Measurements from ENCODE around the gene WRNIP1. TPM values are rescaled to one million over a fixed set of nuclear protein-coding genes. Genes with fewer than 3 reads are reported as not detected.

The WRNIP1 gene
- total and polyA plus RNA-seq, 9 of the 15 experiments (the other 6 are each of a cell fraction or from before 2014, with no cell fraction given), result 13.2 to 63.6 (median 48.6) TPM

DNA sequence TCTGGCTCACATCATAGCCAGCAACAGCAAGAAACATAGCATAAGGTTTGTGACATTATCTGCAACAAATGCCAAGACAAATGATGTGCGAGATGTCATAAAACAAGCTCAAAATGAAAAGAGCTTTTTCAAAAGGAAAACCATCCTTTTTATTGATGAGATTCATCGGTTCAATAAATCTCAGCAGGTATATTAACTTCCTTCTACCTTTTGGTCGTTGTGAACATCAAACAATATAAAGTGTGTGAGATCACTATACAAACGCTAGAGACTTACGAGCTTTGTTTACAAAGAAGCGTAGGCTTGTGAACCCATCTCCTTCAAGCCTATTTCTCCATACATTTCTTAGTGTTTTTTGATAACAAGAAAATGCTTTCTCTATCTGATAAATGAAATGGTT, 3.5 kb downstream of the WRNIP1 start:
- Histone ChIP-seq H3K9me1 (ENCODE audit: control insufficient read depth, insufficient read depth, low read length) (no peaks in the 10 kb centered on the region), H4K20me1 (replicated peaks; ENCODE audit: control insufficient read depth, insufficient read depth, low read length) (peaks cover 38% of the 10 kb centered on the region), H3K79me2 (ENCODE audit: control insufficient read depth, insufficient read depth, low read length) (peaks cover 84% of the 10 kb centered on the region), H3K36me3 (ENCODE audit: control insufficient read depth, insufficient read depth, low read length) (peaks cover 64% of the 10 kb centered on the region), H2AFZ (ENCODE audit: low read depth, low read length) (no peak overlapping the region), H3K4me1 (replicated peaks in 1 of 2; ENCODE audit: control insufficient read depth in 2 of 2, insufficient read depth in 2 of 2, low read length in 2 of 2) (peaks cover 31 to 37% of the 10 kb centered on the region in 2 experiments), H3K27me3 (ENCODE audit: control insufficient read depth in 2 of 2, insufficient read depth in 2 of 2, low read length in 2 of 2) (no peaks in the 10 kb centered on the region), H3K9me3 (replicated peaks; ENCODE audit: control insufficient read depth, insufficient read depth, low read depth, low read length) (no peaks in the 10 kb centered on the region), H3K4me2 (ENCODE audit: insufficient read depth, low read length) (peak overlapping the region; percentile 91), H3K9ac (ENCODE audit: insufficient read depth in 1 of 2, low read depth in 2 of 2, low read length in 2 of 2) (no peak overlapping the region), H3K4me3 (peak overlapping the region; percentile 78; the same call in 1 of the 2 replicates), H3K27ac (ENCODE audit: extremely low read depth, low read depth, low read length) (no peak overlapping the region)
- TF ChIP-seq CGGBP1 (CRISPR knock-in tag; IDR thresholded peaks at IDR 0.05) (no peak), ZNF76 (CRISPR knock-in tag; IDR thresholded peaks at IDR 0.05; ENCODE audit: borderline replicate concordance) (no peak), FOXJ3 (CRISPR knock-in tag; IDR thresholded peaks at IDR 0.05) (no peak), TAF1 (IDR thresholded peaks at IDR 0.05; ENCODE audit: control insufficient read depth, extremely low read depth, insufficient read depth, low read length, severe bottlenecking) (no peak), PTRF (tag; IDR thresholded peaks at IDR 0.05) (no peak), ZKSCAN8 (CRISPR knock-in tag; IDR thresholded peaks at IDR 0.05) (no peak), NFRKB (IDR thresholded peaks at IDR 0.05; ENCODE audit: low read depth) (no peak), SOX6 (IDR thresholded peaks at IDR 0.05) (no peak), ZEB2 (IDR thresholded peaks at IDR 0.05) (no peak), PYGO2 (tag; IDR thresholded peaks at IDR 0.05) (no peak), GTF2A2 (tag; IDR thresholded peaks at IDR 0.05) (no peak)
- TF ChIP-seq, protein P1, sequence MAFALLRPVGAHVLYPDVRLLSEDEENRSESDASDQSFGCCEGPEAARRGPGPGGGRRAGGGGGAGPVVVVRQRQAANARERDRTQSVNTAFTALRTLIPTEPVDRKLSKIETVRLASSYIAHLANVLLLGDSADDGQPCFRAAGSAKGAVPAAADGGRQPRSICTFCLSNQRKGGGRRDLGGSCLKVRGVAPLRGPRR (CRISPR knock-in tag; IDR thresholded peaks at IDR 0.05), result no peak
- ChIA-PET CTCF (ENCODE audit: low intra/inter-chr PET ratio) (no interaction called here), POLR2A (interaction anchor here (0.6 to 10.9 kb wide), 9 partner anchors 8 to 1202 kb away, joined by 3 to 151 read pairs (median 4); partner anchors contain the start of gene SERPINB1)
- no peak for DNase-seq (ENCODE audit: extremely low read depth in 1 of 4, low spot score in 3 of 4)
- BruUV-seq (replicated peaks), result no TSS peak
- intact Hi-C loops (cut with micrococcal nuclease) (no loop called here), in situ Hi-C loops (cut with MboI) (no loop called here)
- no peak for ATAC-seq
- no peak for FAIRE-seq
- 50% methylated on average over 6 of the region's 6 CpGs for WGBS (ENCODE audit: insufficient coverage, low coverage, missing lambda C conversion rate)
